ENCODE measurements around the gene MS4A7.
"Not testable (repeated sequence)": the region's sequence is repeated elsewhere in the genome, so short reads cannot be mapped to it uniquely, and the experiment has no call there.

Gene MS4A7, protein sequence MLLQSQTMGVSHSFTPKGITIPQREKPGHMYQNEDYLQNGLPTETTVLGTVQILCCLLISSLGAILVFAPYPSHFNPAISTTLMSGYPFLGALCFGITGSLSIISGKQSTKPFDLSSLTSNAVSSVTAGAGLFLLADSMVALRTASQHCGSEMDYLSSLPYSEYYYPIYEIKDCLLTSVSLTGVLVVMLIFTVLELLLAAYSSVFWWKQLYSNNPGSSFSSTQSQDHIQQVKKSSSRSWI

DNA sequence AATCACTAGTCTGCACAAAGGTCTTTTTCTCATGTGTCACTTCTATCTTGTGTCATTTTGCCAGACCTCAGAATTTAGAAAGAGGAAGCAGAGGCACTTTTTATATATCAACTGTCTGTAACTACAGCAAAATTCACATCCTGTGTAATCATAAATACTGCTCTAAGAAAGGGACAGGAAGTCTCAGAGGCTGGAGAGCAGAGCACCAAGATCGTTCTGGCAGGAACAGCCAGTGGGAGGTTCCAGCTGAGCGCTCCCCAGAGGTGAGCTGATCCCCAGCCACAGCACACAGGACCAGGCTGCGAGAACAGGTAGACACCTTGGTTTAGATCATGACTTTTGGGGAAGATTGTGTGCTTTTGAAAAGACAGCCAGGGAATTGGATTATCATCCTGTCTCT is at the start of gene MS4A7:
TSS of gene MS4A7 (plus strand) at position 179 of the 400 bp plus-strand sequence. CDS start 4,610 bp downstream, outside the sequence.
- DNase-seq, result no peak

DNA sequence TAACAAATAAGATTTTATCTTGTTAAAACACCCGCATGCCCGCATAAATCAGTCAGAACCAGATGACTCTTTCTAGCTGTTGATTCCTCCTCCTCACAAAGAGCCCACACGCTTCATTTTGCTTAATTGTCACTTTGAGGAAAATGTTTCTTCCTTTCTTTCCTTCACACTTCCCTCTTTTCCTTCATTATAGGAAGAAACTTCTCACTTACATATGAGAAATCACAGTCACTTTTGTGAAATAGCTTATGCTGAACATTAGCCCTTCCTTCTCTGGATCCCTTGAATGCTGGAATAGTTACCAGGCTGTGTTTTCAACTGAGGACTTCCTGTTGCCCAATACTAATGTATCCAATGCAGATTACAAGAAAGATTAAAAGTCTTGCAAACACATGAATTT is 45.5 kb upstream of the MS4A7 start:
- DNase-seq, result no peak

DNA sequence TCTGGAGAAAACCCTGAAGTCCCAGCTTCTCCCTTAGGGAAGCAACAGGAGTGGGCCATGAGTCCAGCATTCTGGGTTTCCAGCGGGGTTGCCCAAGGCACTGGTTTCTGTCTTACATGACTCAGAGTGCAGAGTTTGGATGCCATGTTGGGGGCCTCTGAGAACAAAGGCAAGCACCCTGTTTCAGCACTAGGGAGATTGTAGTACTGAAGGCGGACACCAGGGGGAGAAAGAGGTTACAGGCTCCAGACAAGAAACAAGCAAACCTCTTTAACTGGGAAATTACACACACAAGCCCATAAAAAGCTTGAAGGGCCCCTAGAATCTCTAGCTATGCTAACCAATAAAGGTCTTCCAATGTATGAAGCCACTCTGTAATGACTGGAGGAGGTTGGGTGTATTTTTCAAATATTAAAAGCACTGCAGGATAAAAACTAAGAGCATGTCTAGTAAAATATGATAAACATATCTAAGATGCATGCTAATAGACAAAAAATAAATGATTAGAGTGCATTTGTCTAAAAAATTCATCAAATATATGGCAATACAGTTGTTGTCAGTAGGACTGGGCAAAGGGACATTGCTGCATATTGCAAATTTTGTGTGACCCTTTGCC is 44.2 kb upstream of the MS4A7 start:
- DNase-seq, result peak; percentile 0

DNA sequence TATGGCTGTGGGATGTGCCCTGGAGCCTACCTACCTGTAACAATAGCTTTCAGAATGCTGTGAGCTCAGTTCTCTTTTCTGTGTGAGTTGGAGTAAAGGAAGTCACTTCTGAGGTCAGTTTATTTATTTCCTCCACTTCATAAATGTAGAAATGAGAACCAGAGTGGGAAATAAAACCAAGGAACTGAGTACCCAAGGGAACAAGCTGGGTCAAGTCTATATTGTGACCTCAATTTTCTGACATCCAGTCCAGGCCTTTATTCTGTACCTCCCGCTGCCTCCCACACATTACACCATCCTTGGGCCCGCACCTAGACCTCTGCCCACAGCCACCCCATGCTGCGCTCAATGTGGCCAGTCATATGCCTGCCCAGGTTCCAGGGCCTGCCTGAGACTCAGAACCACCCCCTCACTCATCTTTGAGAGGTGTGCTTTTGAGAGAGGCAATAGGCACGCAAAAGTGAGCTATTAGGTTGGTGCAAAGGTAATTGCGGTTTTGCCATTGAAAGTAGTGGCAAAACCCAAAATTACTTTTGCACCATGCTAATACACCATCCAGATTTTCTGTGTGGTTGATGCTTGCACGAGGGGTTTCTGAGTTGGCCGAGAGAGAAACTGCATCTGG is 41.5 kb upstream of the MS4A7 start:
- DNase-seq, result no peak

DNA sequence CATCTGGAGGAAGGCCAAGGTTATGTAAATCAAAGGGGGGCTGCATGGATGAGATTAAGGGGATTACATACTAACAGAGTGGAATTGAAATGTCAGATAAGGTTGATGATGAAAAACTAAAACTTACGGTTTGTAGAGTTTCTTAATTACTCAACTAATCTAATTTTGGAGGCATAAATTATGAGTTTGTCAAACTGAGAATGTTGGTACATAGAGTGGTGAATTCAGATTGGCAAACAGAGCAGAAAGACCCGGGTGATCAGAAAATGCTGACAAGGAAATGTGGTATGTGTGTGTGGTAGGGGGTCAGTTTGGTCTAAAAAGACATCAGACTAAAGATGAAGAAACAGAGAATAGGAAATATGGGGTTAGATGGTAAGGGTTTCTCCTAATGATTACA is 40.3 kb upstream of the MS4A7 start:
- DNase-seq, result no peak

DNA sequence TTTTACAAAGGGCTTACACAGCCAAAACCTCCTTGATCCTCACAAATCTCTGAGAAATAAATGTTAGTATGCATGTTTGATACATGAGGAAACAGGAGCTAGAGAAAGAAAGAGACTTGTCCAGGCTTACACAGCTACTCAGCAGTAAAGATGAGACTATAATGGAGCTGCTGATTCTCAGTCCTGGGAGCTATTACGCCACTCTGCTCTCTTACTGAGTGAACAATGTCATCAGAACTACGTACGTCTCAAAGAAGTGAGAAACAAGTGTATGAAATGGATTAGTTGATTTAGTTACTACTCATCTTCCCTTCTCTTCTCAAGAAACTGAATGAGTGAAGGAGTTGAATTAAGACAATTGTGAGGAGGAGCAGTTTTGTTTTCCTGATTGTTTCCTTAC is 39.0 kb upstream of the MS4A7 start:
- no peak for DNase-seq

DNA sequence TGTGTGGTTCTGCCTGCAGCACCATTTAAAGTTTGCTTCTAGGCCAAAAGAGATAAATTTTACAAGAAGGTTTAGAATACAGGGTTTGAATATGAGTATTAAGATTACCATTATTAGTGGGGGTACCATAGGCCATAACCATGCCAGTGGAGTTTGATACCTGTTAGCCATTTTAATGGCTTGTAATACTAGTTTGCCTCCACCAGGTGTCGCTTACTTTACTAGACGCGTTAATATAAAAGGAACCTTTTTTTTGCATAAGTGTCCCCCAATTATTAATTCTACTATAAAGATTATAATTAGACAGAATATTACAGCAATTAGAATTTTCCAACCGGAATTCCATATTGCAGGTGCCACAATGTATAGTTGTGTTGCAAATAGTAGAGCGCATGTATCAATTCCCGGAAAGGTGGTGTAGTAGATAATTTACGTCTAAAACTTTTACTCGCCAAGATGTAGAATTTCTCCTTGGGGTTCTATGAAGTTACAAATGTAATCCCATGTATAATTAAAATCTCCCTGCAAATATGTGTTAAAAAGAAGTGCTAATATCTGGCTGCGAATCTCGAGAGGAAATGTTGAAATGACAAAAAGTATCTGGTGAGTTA is 35.1 kb upstream of the MS4A7 start:
- no peak for DNase-seq

DNA sequence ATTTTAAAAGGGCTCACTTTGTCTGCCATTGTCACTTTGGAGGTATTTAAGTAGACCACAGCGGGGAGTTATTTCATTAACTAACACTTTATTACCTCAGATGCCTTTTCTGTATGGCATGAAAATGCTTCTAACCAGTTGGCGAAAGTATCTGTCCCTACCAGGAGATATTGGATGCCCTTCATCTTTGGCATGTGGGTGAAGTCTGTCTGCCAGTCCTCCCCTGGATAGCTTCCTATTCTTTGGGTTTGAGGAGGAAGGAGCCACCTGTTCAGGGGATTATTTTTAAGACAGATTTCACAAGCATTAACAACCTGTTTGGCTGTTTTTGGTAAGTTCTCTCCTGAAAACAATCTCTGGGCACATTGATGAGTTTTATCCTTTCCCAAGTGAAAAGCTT is 34.2 kb upstream of the MS4A7 start:
- no peak for DNase-seq

DNA sequence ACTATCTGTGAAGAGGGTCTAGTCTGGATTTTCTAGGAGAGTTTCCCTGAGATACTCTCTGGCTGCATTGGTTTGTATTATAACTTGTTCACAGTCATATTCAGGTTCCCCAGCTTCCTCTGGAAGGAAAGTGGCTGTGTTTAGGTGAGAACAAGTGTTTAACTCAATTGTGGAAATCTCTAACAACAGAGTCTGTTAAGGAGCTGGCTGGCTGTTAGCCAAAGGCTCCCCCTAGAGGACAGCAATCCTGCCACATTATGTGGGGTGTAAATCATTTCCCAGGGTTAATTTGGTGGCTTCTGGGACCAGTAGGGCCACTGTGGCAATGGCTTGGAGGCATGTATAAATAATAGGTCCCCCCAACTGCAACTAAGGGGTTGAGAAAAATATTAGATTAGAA is 32.8 kb upstream of the MS4A7 start:
- DNase-seq, result no peak

DNA sequence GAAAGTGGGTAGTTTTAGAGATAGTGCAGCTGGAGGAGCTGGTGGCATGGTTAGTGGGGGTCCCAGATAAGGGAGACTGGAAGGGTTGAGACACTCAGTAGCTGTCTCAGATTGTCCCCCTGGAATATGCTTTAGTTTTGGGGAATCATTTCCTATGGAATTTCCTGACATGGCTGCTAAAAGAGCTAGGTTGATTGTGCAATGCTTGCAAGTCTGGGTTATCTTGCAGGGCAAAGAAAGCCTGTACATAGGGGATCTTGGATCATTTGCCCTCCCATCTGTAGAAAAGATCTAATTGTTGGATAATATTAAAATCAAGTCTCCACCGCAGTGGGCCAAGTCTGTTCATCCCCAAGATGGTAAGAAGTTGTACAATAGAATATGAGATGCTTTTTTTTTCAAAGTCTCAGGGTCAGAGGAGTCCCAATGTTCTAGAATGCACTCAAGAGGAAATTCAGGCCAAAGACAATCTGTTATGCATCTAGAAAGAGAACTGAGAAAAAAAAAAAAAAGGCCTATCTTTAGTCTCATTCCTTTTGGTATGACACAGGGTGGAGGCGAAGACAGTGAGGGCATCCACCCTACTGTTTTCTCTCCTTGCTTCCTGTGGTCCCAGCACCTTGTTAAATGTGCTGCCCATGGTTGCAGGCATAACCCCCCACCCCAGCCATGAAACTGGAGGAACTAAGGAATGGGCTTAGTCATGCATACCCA is 31.1 kb upstream of the MS4A7 start:
- DNase-seq, result no peak

DNA sequence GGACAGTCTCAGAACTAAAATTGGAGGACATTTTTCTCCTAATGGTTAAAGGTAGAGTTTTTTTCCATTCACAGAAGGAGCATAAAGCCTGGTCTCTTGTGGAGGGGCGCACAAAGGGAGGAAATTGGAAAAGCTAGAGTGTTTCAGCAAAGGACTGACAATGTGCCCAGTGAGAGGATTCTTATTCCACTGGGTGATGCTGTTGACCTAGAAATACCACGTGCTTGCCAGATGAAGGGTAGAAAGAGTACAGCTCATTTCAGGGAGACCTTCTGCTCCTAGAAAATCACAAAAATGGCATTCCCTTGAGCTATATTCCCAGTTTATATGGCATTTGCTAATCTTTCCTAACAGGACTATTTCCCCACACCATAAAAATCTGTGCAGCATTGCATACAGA is 30.2 kb upstream of the MS4A7 start:
- DNase-seq, result no peak

DNA sequence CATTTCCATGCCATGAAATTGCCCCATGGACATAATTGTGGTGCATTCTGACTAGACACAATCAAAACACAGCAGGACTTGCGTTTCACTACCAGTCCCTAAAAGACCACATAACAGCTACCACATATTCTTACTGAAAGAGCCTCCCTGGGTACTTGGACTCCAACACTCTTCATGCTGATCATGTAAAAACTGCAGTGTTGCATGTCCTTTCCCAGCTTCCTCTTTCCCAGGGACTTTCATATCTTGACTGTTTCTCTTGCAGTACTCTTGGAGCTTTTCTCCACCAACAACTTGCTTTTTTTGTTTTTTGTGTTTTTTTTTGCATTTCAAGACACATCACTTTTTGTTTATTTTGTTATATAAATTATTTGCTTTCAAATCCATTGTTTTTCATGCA is 28.3 kb upstream of the MS4A7 start:
- no peak for DNase-seq

DNA sequence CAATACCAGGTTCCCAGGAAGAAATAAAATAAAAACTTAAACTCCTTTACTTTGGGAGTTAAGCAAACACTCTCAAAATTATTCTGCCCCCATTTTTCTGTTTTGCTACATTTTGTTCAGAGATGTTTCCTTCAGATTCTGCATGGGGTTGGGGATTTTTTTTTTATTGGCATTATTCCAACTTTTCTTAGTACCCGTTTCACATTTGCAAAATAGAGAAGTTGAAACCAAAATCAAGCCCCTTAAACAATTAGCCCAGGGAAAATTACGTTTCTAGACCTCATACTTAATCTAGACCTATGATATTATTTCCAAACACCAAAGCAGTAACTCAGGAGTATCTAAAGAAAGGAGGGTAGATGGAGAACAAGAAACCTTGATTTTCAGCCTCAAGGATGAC is 20.6 kb upstream of the MS4A7 start:
- DNase-seq, result no peak

DNA sequence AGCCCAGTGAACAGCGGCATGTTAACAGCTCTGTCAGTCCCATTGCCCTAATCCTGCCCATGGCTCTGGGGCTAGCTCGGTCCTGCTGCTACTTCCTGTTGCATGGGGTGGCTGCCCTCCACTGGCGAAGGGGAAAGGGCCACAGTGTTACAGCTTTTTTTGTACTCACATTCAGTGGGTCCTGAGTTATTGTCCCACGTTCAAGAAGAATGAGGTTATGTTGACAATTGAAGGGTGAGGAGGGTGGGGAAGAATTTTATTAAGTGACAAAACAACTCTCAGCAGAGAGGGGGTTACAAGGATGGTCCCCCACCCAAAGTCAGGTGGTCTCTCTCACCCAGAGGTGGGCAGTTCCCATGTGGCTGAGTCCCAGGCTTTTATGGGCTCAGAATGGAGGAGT is 17.7 kb upstream of the MS4A7 start:
- no peak for DNase-seq

DNA sequence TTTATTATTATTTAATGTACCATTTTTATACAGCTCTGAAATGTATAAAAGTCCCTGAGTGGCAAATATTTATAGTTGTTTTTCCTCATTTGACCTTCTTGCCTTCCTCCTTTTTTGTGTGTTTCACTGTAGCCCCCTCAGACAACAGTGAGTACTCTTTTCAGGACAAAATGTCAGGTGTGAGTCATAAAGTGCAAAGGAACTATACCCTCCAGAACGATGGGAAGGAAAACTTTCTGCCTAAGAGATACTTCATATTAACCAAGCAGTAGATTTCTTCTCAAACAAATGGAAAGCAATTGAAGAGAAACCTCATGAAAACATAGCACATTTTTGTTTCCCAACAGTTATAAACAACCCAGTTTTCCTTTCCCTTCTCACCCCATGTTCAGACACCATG is 16.1 kb upstream of the MS4A7 start:
- no peak for DNase-seq

DNA sequence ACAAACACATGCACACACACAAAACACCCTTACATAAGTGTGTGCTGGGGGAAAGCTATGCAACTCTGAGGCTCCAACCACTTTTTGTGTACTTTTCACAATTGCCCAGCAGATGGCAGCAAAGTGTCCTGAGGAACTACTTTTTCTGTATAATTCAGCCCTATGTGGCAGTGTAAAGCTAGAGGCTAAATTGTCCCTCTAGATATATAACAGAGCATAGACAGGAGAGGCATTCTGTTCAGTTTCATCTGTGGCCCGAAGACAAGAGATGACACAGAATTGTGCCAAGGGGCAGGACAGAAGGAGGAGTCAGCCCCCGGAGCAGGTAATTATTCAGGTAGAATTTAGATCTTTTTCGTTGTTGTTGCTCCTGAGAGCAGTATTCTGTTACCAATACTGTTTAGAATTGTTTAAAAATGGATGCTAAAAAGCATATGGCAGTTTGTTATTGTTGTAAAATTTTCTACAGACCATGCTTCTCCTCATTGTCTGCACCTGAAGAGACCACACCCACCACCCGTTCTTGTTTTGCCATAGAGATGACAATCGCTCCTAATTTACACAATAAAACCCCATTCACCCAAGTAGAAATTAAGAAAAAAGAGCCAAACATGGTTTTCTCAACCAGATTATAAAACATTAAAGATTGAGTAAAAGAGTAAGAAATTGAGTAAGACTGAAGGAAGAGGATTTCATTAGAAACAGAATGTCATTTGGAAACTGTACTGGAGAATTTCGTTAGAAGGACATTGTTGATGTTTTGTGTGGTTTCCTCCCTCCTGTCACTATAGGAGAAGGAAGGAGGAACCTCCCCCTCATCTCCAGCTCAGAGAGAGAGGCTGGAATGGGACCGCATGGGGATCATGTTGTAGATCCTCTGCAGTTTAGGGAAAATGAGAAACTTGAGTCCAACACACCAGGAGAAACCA is 14.5 kb upstream of the MS4A7 start:
- DNase-seq, result peak; percentile 26

DNA sequence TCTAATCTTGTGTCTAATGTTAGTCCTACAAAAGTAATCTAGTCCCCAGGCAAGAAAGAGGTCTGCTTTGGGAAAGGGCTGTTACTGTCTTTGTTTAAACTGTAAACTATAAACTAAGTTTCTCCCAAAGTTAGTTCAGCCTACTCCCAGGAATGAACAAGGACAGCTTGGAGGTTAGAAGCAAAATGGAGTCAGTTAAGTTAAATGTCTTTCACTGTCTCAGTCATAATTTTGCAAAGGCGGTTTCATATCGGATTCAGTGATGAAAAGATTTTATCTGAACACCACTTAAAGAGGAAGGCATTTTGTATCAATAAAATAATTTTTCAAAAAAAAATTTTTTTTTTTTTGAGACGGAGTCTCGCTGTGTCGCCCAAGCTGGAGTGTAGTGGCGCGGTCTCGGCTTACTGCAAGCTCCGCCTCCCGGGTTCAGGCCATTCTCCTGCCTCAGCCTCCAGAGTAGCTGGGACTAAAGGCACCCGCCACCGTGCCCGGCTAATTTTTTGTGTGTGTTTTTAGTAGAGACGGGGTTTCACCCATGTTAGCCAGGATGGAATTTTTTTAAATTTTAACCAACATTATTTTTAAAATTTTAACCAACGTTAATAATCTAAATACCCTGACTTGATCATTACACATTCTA is 11.9 kb upstream of the MS4A7 start:
- DNase-seq, result not testable (repeated sequence)

DNA sequence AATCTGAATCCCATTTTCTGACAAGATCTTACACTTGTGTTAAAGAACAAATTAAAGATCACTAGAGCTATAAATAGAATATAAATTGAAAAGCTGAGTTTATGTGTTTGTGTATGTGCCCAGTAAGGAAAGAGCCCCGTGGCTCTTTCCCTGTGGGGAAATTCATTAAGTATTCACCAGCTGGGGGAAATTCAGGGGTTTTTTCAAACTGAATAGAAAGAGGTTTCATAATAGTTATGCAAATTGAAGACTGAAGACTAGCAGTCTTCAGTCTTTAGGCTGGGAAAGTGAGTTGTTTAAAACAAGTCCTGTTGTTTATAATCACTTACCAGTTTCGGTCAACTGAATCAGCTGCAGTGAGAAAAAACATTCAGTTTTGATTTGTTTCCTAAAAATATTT is 11.3 kb upstream of the MS4A7 start:
- DNase-seq, result no peak

DNA sequence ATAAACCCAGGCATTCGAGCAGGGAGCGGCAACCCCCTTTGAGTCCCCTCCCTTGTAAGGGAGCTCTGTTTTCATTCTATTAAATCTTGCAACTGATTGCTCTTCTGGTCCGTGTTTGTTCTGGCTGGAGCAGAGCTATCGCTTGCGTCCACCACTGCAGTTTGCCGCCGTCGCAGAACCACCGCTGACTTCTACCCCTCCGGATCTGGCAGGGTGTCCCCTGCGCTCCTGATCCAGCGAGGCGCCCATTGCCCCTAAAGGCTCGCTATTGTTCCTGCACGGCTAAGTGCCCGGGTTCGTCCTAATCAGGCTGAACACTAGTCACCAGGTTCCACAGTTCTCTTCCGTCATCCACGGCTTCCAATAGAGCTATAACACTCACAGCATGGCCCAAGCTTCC is 10.4 kb upstream of the MS4A7 start:
- DNase-seq, result no peak

DNA sequence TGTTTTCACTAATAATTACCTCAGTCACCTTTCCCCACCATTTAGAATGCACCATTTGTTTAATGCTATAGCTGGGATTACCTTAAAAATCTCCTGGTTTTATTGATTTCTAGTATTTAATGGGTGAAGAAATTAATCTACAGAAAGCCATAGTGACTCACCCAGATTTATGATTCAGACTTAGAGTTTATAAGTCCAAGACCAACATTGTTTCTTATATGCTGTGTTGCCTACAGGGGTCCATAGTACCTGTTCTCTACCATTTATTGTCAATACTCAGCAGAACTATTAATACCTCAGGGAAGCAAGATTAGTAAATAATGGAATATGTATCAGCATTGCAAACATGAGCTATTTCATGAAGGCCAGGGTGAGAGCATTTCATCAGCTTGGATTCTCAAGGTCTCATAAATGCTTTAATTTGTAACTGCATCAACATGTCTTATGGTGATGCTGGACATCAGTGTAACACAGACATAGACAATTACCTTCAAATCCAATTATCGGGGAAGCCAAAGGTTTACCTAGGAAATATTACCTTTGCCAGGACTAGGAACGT is 8.0 kb upstream of the MS4A7 start:
- no peak for DNase-seq

DNA sequence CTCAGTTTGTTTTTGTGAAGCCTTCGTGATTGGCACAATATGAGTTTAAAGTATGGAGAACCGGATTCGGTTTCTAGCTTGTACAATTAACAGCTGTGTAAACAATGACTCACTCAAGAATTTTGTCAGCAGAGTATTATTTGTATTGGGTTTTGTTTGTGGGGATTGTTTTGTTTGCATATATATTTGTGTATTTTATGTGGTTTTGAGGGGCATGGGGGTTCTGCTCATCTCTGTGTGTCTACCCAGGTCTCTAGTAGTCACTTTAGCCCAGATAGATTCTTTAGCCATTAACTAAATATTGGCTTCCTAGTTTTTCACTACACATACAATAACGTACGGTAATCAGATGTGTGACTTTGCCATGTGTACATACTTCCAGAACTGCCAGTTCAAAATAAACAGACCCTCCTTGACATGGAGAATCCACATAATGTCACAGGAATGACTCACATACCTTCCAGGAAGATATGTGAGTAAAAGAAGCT is 7.5 kb upstream of the MS4A7 start:
- DNase-seq, result no peak
